SK-N-SH treated with all-trans-retinoic acid at 6 μM for 48 hours (cell line): Measurements from ENCODE around the gene DLG2.

Experiments
- ARNTL ChIP-seq: fragments of 450-650 bp; formaldehyde crosslinking; IDR thresholded peaks from 2 replicates; pipeline ENCODE4 v1.5.0; 2020; ENCODE audit warnings: low read depth, mild to moderate bottlenecking, moderate library complexity, borderline replicate concordance
- CREB5 ChIP-seq: fragments of 250-450 bp; sonication (Bioruptor Pico); IDR thresholded peaks from 2 replicates; pipeline ENCODE4 v1.5.1; 2020; ENCODE audit warnings: low read depth, mild to moderate bottlenecking, moderate library complexity
- ESRRG ChIP-seq: fragments of 250-450 bp; sonication (Bioruptor Pico); IDR thresholded peaks from 2 replicates; pipeline ENCODE4 v1.6.1; 2021; ENCODE audit warnings: mild to moderate bottlenecking
- ISL1 ChIP-seq: fragments of 250-450 bp; sonication (Bioruptor Pico); IDR thresholded peaks from 2 replicates; pipeline ENCODE4 v2.1.2; 2022; ENCODE audit warnings: mild to moderate bottlenecking, moderate library complexity
- OSR1 ChIP-seq: fragments of 250-450 bp; sonication (Bioruptor Pico); IDR thresholded peaks from 2 replicates; pipeline ENCODE4 v1.8.0; 2022; ENCODE audit warnings: moderate library complexity, mild to moderate bottlenecking, inconsistent platforms
- PATZ1 ChIP-seq: fragments of 250-450 bp; sonication (Bioruptor Pico); IDR thresholded peaks from 2 replicates; pipeline ENCODE4 v1.8.0; 2020; ENCODE audit warnings: mild to moderate bottlenecking, moderate library complexity, borderline replicate concordance
- RARB ChIP-seq: fragments of 250-450 bp; sonication (Bioruptor Pico); IDR thresholded peaks from 2 replicates; pipeline ENCODE4 v1.8.0; 2021; ENCODE audit warnings: mild to moderate bottlenecking, moderate library complexity
- SNAI2 ChIP-seq: fragments of 250-450 bp; sonication (Bioruptor Pico); IDR thresholded peaks from 2 replicates; pipeline ENCODE4 v1.5.0; 2020; ENCODE audit warnings: mild to moderate bottlenecking, moderate library complexity
- TCF4 ChIP-seq: fragments of 250-450 bp; sonication (Bioruptor Pico); IDR thresholded peaks from 2 replicates; pipeline ENCODE4 v1.8.0; 2021; ENCODE audit warnings: mild to moderate bottlenecking, moderate library complexity, borderline replicate concordance
- ZC3H10 ChIP-seq: fragments of 250-450 bp; sonication (Bioruptor Pico); IDR thresholded peaks from 2 replicates; pipeline ENCODE4 v1.5.1; 2021; ENCODE audit warnings: mild to moderate bottlenecking, moderate library complexity
- ZNF8 ChIP-seq: fragments of 450-650 bp; formaldehyde crosslinking; IDR thresholded peaks from 2 replicates; pipeline ENCODE4 v1.5.0; 2020; ENCODE audit warnings: mild to moderate bottlenecking, moderate library complexity

GRCh38 chr11:83655976-83656375 is 1971.2 kb downstream of the DLG2 start:
- TF ChIP-seq PATZ1 (CRISPR knock-in tag) (no peak), SNAI2 (CRISPR knock-in tag) (no peak), OSR1 (CRISPR knock-in tag) (no peak), CREB5 (no peak), ISL1 (CRISPR knock-in tag) (no peak), ESRRG (CRISPR knock-in tag) (no peak), RARB (CRISPR knock-in tag) (no peak), ZNF8 (CRISPR knock-in tag) (no peak), TCF4 (CRISPR knock-in tag) (no peak), ARNTL (CRISPR knock-in tag) (no peak), ZC3H10 (CRISPR knock-in tag) (no peak)
